IPS DF 19.7 (cell line): Measurements from ENCODE around the gene PSMD2.

ENCODE experiments used
- DNase-seq: peaks from one replicate; pipeline ENCODE4 v3.0.0-alpha.2; 2013; ENCODE audit warnings: low read depth, low spot score

PSMD2 gene

DNA sequence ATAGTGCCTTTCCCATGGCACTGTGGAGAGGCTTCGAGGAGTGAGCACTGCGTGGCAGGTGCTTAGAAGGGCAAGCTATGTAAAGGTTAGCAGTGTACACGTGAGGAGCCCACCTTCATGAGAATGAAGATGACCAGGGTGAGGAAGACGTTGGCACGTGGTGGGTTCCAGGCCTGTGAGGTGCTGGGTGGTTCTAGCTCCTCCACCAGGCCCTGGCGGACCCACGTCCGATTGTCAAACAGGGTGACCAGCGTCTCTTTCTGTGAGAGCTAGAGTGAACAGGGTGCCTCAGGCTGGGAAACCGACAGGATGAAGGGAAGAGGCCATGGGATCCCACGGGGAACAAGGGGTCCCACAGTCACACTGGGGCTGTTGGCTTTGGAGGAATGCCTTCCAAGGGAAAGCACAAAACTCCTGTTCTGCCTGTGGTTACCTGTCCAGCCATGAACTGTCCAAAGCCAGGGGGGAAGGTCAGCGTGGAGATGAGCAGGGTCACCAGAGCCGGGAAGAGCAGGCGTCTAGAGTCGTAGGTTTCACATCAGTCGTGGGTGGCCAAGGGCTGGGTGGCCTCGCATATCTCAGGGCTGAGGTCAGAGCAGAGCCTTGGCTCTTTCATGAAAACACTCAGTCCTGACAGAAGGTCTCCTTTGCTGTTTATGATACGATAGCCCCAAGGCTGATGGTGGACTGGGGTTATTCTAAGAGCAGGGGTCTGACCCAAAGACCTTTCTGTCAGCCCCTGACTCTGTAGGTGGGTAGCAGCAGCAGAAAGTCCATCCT, 56.4 kb downstream of the PSMD2 start:
- no peak for DNase-seq

DNA sequence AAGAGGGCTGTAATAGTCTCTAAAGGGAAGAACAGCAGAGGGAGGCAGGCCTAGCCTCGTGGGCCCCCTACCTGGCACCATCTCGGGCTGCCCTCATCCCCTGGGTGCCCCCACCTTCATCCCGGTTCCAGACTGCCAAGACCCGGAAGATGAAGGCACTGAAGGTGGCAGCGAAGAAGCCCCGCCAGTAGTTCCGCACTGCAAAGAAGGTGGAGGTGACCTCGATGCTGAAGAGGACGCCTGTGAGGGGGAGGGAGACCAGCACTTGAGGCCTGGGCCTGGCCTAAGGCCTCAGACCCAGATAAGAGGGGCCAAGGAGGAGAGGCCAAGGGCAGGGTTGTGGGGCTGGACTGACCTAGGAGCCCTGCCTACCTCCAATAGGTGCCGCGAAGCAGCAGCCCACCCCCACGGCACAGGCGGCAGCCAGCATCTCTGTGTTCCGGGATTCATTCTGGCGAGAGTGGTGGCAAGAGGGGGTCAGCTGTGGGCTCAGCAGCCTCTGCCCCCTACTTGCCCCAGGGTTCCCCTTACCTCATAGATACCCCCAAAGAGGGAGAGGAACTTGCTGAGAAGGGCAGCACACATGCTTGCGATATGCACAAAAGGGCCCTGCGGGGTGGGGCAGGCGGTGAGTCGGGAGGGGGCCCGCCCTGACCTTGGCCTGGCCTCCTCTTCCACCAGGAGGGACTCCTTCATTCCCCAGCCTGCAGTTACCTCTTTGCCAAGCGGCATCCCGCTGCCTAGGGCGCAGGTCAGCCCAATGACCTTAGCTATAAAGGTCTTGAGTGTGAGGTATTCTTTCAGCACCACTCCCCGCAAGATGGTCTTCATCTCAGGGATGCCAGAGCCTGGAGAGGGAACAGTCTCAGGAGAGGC, 58.4 kb downstream of the PSMD2 start:
- DNase-seq: no peak

GRCh38 chr3:184358124-184358767, 59.2 kb downstream of the PSMD2 start:
- DNase-seq: no peak
